Fibroblast of villous mesenchyme (primary cell): ENCODE measurements around the gene KRTAP2-2. TPM values are rescaled to one million over a fixed set of nuclear protein-coding genes. Genes with fewer than 3 reads are reported as not detected.
A peak's percentile ranks its signal among the peaks of the same experiment; 100 is the strongest.
"Not testable (repeated sequence)": the region's sequence is repeated elsewhere in the genome, so short reads cannot be mapped to it uniquely, and the experiment has no call there.

Source experiments
- DNase-seq: peaks from one replicate; pipeline ENCODE4 v3.0.0-alpha.2; 2010; ENCODE audit warnings: low read depth
- H3K4me3 ChIP-seq: 2 replicates; pipeline ENCODE4 v1.5.1; 2011; ENCODE audit warnings: low read depth, mild to moderate bottlenecking, low read length
- total RNA-seq: library from RNA; depleted of rRNA; stranded (reverse); fragments of >200 nt; gene quantifications from 2 replicates; pipeline ENCODE4 v1.2.3, GENCODE V29; 2012
- TF ChIP-seq, protein P1 (sequence below): IDR thresholded peaks from 2 replicates; pipeline ENCODE4 v1.5.1; 2012; ENCODE audit warnings: low read depth, mild to moderate bottlenecking, low read length; ENCODE audit not compliant: insufficient read depth

The KRTAP2-2 gene, protein sequence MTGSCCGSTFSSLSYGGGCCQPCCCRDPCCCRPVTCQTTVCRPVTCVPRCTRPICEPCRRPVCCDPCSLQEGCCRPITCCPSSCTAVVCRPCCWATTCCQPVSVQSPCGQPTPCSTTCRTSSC
- not detected in 2 replicates for total RNA-seq

DNA sequence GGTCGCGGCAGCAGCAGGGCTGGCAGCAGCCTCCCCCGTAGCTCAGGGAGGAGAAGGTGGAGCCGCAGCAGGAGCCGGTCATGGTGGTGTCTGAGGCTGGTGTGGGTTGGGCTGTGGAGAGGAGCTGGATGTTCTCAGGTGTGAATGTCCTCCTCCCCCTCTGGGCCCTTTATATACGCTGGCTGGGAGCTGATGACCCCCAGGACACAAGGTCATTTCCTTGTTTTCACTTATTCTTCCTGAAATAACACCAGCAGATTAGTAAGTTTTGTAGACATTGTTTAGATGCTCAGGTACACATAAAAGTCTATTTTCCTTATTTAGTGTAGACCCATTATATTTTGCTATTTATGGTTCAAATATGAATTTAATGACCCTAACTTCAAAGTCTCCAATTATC lies at the start of gene KRTAP2-2:
TSS of gene KRTAP2-2 (minus strand) at position 101 of the 400 bp plus-strand sequence. CDS start at position 82, 19 bp downstream.
- DNase-seq, H3K4me3 ChIP-seq: not testable (repeated sequence)

DNA sequence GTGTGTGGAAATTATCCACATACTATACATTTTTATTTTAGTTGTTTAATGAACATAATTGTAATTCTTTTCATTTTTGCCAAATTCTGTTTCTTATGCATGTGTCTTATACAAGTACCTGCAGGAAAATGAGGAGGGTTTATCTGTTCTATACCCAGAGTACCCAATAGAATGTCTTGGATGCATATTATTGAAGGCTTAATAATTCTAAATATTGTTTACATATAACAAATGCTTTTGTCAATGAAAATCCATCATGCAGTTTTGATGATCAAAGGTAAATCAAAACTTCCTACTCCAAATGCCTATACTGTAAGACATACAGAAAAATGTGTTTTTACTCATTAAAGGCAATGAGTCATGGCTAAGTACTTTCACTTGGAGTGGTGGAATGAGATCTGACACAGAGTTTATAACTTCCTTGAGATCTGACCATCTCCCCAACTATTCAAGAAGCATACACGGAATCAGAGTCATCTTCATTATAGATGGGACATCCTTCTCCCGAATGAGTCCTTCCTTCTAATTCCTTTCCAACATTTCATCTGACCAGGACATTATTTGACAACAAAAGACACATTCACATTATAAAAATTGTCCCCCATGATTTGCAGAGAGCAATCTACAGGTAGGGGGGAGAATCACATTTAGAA lies 49.5 kb upstream of the KRTAP2-2 start:
- DNase-seq, H3K4me3 ChIP-seq: not testable (repeated sequence)

DNA sequence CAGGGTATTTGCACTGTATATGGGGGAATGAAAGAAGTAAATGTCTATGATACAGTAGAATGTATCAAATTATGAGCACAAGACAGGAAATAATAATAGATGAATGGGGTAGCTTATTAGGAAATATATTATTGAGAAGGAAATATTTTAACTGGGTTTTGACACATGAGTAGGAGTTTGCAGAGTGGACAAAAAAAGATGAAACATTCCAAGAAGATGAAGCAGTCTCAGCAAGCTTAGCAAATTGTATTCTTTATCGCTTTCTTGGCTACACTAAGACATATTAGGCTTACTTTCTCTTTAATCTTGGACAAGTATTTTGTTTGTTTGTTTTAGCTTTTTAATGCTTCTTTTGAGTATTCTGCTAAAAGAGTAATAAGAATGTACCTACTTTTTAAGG lies 48.9 kb upstream of the KRTAP2-2 start:
- H3K4me3 ChIP-seq = no peak overlapping the region
- TF ChIP-seq, protein P1, sequence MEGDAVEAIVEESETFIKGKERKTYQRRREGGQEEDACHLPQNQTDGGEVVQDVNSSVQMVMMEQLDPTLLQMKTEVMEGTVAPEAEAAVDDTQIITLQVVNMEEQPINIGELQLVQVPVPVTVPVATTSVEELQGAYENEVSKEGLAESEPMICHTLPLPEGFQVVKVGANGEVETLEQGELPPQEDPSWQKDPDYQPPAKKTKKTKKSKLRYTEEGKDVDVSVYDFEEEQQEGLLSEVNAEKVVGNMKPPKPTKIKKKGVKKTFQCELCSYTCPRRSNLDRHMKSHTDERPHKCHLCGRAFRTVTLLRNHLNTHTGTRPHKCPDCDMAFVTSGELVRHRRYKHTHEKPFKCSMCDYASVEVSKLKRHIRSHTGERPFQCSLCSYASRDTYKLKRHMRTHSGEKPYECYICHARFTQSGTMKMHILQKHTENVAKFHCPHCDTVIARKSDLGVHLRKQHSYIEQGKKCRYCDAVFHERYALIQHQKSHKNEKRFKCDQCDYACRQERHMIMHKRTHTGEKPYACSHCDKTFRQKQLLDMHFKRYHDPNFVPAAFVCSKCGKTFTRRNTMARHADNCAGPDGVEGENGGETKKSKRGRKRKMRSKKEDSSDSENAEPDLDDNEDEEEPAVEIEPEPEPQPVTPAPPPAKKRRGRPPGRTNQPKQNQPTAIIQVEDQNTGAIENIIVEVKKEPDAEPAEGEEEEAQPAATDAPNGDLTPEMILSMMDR = no peak
- DNase-seq = no peak

DNA sequence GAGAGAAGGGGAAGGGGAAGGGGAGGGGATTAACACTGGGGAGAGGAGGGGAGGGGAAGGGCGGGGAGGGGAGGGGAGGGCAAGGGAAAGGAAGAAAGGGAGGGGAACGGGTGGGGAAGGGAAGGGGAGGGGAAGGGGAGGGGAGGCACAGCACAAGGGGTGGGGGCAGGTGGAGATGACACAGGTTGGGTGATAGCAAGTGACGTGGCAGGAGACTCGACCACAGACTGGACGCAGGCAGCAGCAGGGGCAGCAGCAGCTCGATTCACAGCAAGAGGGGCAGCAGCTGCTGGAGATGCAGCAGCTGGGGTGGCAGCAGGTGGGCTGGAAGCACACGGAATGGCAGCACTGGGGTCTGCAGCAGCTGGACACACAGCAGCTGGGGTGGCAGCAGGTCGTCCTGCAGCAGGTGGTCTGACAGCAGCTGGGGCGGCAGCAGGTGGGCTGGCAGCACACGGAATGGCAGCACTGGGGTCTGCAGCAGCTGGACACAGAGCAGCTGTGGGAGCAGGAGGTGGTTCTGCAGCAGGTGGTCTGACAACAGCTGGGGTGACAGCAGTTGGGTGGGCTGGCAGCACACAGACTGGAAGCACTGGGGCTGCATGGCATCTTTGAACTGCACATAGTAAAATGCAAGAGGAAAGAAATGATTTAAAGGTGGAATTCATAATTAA lies 46.7 kb upstream of the KRTAP2-2 start, which contains the start of gene KRTAP4-16:
TSS of gene KRTAP4-16 (minus strand) at position 624 of the 674 bp plus-strand sequence. CDS start at position 624, 0 bp downstream.
- TF ChIP-seq, protein P1 = no peak
- no peak for DNase-seq
- H3K4me3 ChIP-seq = no peak within 1 kb of the TSS

DNA sequence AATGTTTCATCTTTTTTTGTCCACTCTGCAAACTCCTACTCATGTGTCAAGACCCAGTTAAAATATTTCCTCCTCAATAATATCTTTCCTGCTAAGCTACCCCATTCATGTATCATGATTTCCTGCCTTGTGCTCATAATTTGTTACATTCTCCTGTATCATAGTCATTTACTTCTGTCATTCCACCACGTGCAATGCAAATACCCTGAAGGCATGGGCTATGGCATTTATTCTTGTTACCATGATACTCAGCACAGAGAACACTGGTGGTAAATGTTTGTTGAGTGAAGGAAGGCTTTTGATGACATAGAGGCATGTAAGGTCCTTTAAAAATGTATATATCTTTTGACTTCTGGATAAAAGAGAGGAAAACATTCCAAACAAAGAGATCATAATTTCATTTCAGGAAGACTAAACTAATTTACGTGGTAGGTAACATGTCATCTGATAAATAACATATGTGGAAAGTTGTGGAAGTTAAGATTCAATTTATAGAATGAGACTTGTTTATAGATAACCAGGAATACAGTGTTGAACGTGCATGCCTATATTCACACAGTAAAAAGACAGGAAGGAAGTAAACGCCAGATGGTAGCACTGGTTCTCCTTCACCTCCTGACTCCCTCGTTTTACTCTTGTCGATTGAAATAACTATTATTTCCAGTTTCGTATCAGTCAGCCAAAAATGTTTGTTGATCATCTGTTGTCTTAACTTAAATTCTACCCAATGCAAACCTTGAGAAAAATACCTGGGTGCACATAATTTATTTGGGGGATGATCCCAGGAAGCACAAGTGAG lies 44.9 kb upstream of the KRTAP2-2 start:
- not testable (repeated sequence) for H3K4me3 ChIP-seq
- DNase-seq = peak; percentile 8

DNA sequence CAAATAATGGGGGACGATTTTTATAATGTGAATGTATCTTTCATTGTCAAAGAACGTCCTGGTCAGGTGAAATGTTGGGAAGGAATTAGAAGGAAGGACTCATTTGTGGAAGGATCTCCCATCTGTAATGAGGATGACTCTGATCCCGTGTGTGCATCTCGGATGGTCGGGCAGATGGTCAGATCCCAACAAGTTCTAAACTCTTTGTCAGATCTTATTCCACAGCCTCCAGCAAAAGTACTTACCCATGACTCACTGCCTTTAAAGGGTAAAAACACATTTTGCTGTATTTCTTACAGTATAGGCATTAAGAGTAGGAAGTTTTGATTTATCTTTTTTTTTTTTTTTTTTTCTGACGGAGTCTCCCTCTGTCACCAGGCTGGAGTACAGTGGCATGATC lies 43.5 kb upstream of the KRTAP2-2 start:
- TF ChIP-seq, protein P1 = no peak
- H3K4me3 ChIP-seq = no peak overlapping the region
- DNase-seq = peak; percentile 8

DNA sequence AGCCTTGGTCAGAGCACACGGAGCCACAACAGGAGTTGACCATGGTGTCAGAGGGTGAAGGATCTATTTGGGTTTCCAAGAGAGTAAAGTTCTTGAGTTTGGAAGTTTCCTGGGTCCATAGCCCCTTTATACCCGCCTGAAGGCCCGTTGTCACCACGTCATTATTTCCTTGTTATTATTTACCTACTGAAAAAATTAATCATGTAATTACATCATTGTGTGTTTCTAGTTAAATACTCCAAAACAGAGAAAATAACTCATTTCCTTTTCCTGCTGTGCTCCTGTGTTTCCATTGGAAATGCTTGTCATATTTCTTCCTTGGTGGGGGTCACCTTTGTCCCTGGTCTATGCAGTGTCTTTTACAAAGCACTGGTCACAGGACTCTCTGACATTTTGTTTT lies 43.0 kb upstream of the KRTAP2-2 start, which contains the start of gene KRTAP4-8:
TSS of gene KRTAP4-8 (minus strand) at position 101 of the 400 bp plus-strand sequence. CDS start at position 43, 58 bp downstream.
- TF ChIP-seq, protein P1 = no peak
- no peak within 1 kb of the TSS for H3K4me3 ChIP-seq
- no peak for DNase-seq

DNA sequence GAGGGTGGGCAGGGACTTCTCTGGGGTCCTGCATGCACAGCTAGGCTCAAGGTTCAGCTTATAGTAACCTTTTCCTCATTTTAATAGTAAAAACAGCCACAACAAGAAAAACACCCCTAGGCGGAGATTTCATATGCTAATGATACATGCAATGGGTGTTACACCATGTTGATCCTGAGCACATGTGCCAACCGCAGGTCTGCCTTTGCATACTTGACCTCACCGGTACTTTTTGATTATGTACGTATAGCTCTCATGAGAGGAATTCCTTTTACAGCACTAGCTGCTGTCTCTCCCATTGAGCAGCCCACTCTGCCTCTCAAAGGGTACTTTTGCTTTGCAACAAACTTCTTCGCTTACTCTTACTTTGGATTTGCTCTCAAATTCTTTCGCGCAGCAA lies 41.0 kb upstream of the KRTAP2-2 start:
- TF ChIP-seq, protein P1 = no peak
- DNase-seq = no peak
- no peak overlapping the region for H3K4me3 ChIP-seq

DNA sequence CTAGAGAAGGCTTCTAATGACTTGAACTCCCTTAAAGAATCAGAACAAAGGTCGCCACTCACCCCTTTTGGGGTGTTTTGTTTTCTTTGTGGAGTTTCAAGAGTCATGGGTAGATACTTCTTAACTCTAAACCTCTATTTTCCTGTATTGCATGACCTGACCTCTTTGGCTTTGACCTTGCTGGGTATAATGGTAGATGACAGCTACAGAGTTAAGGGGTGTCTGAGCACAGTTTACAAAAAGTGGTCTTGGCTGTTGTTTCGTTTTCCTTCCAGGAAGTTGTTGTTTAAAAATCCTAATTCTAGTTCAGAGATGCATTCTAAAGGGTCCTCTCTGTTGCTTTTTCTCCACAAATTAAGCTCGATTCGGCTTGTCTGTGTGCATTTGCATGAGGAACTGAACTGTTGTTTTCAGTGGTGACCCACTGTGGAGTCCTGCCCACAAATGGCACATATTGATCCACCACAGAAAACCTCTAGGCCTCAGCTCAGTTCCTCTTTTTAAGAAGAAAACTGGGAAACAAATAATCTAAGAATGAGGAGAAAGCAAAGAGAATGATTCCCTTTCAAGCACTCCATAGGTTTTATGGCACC lies 33.8 kb upstream of the KRTAP2-2 start:
- DNase-seq = not testable (repeated sequence)

DNA sequence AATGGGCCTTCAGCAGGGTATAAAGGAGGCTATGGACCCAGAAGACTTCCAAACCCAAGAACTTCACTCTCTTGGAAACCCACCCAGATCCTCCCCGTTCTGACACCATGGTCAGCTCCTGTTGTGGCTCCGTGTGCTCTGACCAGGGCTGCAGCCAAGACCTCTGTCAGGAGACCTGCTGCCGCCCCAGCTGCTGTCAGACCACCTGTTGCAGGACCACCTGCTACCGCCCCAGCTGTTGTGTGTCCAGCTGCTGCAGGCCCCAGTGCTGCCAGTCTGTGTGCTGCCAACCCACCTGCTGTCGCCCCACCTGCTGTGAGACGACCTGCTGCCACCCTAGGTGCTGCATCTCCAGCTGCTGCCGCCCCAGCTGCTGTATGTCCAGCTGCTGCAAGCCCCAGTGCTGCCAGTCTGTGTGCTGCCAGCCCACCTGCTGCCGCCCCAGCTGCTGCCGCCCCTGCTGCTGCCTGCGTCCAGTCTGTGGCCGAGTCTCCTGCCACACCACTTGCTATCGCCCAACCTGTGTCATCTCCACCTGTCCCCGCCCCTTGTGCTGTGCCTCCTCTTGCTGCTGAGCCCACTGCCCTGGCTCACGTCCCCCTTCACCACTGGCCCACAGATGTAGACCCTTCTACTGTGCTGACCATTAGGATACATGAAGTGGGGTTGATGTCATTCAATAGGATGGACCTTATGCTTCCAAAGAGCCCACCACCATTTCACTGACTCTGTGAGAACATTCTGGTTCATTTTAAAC lies 29.2 kb upstream of the KRTAP2-2 start, which contains the start of gene KRTAP4-7:
TSS of gene KRTAP4-7 (plus strand) at position 51 of the 757 bp plus-strand sequence. CDS start at position 108, 57 bp downstream.
- not testable (repeated sequence) for DNase-seq, H3K4me3 ChIP-seq

More for the DNA sequence above, 33.8 kb upstream of the KRTAP2-2 start:
- not testable (repeated sequence) for H3K4me3 ChIP-seq
